SKM-1 treated with dmso at 0.1 percent for 144 hours (cell line): ENCODE data around the gene IMP4.
"Not testable (repeated sequence)": the region's sequence is repeated elsewhere in the genome, so short reads cannot be mapped to it uniquely, and the experiment has no call there.

Source experiments
- DNase-seq: peaks from one replicate; lab custom pipeline; 2025; ENCODE audit not compliant: unreplicated experiment; lab: John Stamatoyannopoulos, UW

Gene IMP4

GRCh38 chr2:130342533-130343275 is at the start of gene IMP4:
Gene IMP4 (plus strand): TSS chr2:130342897. CDS start chr2:130342933, 36 bp downstream.
- peak; percentile 98 for DNase-seq

- DNase-seq: no peak
These were observed 42.3 kb upstream of the IMP4 start for GRCh38 chr2:130300258-130300969.

GRCh38 chr2:130300970-130301348 is 41.7 kb upstream of the IMP4 start:
- no peak for DNase-seq

GRCh38 chr2:130302164-130302886 is 40.4 kb upstream of the IMP4 start:
- no peak for DNase-seq

GRCh38 chr2:130303169-130303568 is 39.5 kb upstream of the IMP4 start:
- DNase-seq: no peak

GRCh38 chr2:130304726-130305125 is 38.0 kb upstream of the IMP4 start:
- DNase-seq: no peak

GRCh38 chr2:130307850-130308249 is 34.8 kb upstream of the IMP4 start:
- DNase-seq: no peak

- no peak for DNase-seq
These were observed 31.8 kb upstream of the IMP4 start for GRCh38 chr2:130310881-130311280.

GRCh38 chr2:130313812-130314334 is 28.8 kb upstream of the IMP4 start:
- no peak for DNase-seq

- no peak for DNase-seq
These were observed 28.3 kb upstream of the IMP4 start for GRCh38 chr2:130314377-130314776.

GRCh38 chr2:130316596-130316995 is 26.1 kb upstream of the IMP4 start:
- no peak for DNase-seq

- DNase-seq: no peak
These were observed 23.8 kb upstream of the IMP4 start for GRCh38 chr2:130318906-130319305.

GRCh38 chr2:130319536-130319935 is 23.2 kb upstream of the IMP4 start:
- DNase-seq: no peak

- DNase-seq: no peak
These were observed 14.8 kb upstream of the IMP4 start for GRCh38 chr2:130327703-130328527.

- DNase-seq: no peak
These were observed 14.0 kb upstream of the IMP4 start for GRCh38 chr2:130328710-130329109.

- DNase-seq: no peak
These were observed 10.2 kb upstream of the IMP4 start for GRCh38 chr2:130332271-130333073.

- DNase-seq: not testable (repeated sequence)
These were observed 9.4 kb upstream of the IMP4 start for GRCh38 chr2:130333253-130333652.

- no peak for DNase-seq
These were observed 8.7 kb upstream of the IMP4 start for GRCh38 chr2:130334026-130334425.

GRCh38 chr2:130335226-130335625 is 7.5 kb upstream of the IMP4 start:
- no peak for DNase-seq
